Effector memory CD8-positive, alpha-beta T cell (primary cell): Measurements from ENCODE around the gene ABCA7.

Source experiments
- ATAC-seq: fragments of 150-1000 bp; cut with Tn5 transposase; replicated peaks from 2 replicates; pipeline ENCODE4 v1.10.0; 2021; ENCODE audit warnings: mild to moderate bottlenecking, moderate library complexity
- DNase-seq, 3 experiments: peaks; one replicate each; pipeline ENCODE4 v3.0.0; 2021
- H3K27ac Mint-ChIP-seq, 2 donors: one replicate each; pipeline ENCODE4 v1.8.0; 2022; ENCODE audit warnings: mild to moderate bottlenecking in 2 of 2, mixed read lengths in 2 of 2, moderate library complexity in 2 of 2
- H3K27me3 Mint-ChIP-seq, 2 donors: one replicate each; pipeline ENCODE4 v1.8.0; 2022; ENCODE audit warnings: mixed read lengths in 2 of 2
- H3K36me3 Mint-ChIP-seq: one replicate; pipeline ENCODE4 v1.8.0; 2022; ENCODE audit warnings: mild to moderate bottlenecking, moderate library complexity, mixed read lengths; ENCODE audit not compliant: insufficient read depth
- H3K4me1 Mint-ChIP-seq, 2 donors: one replicate each; pipeline ENCODE4 v1.8.0; 2022; ENCODE audit warnings: low read depth in 2 of 2, mixed read lengths in 2 of 2
- H3K4me3 Mint-ChIP-seq, 2 donors: one replicate each; pipeline ENCODE4 v1.8.0; 2022; ENCODE audit warnings: mild to moderate bottlenecking in 2 of 2, mixed read lengths in 2 of 2, moderate library complexity in 2 of 2
- H3K9me3 Mint-ChIP-seq, 2 donors: one replicate each; pipeline ENCODE4 v1.8.0; 2022; ENCODE audit warnings: mixed read lengths in 2 of 2

The ABCA7 gene

DNA sequence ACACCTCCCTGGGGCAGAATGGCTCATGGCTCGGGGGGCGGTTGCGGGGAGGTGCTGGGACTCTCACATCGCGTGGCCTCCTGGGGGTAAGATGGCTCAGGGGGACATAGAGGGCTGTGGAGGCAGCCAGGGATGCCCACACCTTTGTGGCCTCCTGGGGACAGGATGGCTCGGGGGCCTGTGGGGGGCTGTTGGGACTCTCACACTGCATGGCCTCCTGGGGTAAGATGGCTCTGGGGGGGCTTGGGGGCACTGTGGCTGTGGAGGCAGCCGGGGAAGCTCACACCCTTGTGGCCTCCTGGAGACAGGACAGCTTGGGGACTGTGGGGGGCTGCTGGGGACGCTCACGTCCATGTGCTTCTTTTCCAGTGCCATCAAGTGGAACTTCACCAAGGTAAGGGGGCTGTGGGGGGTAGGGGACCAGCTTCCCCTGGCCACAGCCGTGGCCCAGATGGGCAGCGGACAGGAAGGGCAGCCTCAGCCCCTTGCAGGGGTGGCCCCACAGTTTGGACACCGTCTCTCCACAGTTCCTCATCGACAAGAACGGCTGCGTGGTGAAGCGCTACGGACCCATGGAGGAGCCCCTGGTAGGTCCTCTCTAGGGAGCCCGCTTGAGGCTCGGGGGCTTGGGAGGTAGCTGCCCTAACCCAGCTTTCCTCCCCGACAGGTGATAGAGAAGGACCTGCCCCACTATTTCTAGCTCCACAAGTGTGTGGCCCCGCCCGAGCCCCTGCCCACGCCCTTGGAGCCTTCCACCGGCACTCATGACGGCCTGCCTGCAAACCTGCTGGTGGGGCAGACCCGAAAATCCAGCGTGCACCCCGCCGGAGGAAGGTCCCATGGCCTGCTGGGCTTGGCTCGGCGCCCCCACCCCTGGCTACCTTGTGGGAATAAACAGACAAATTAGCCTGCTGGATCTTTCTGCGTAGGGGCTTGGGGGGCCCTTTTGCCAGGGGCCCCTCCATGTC lies 66.2 kb downstream of the ABCA7 start:
- H3K36me3 Mint-ChIP-seq, result peaks cover 68% of the 10 kb centered on the region
- H3K4me3 Mint-ChIP-seq, result peak overlapping the region; percentile 51 to 75
- ATAC-seq (no peak), DNase-seq (no peak)
- H3K9me3 Mint-ChIP-seq, result no peaks in the 10 kb centered on the region
- H3K27ac Mint-ChIP-seq, result peak overlapping the region in 1 of 2 donors; percentile 59
- peaks cover 0 to 20% of the 10 kb centered on the region in 2 donors for H3K4me1 Mint-ChIP-seq
- H3K27me3 Mint-ChIP-seq, result no peaks in the 10 kb centered on the region

DNA sequence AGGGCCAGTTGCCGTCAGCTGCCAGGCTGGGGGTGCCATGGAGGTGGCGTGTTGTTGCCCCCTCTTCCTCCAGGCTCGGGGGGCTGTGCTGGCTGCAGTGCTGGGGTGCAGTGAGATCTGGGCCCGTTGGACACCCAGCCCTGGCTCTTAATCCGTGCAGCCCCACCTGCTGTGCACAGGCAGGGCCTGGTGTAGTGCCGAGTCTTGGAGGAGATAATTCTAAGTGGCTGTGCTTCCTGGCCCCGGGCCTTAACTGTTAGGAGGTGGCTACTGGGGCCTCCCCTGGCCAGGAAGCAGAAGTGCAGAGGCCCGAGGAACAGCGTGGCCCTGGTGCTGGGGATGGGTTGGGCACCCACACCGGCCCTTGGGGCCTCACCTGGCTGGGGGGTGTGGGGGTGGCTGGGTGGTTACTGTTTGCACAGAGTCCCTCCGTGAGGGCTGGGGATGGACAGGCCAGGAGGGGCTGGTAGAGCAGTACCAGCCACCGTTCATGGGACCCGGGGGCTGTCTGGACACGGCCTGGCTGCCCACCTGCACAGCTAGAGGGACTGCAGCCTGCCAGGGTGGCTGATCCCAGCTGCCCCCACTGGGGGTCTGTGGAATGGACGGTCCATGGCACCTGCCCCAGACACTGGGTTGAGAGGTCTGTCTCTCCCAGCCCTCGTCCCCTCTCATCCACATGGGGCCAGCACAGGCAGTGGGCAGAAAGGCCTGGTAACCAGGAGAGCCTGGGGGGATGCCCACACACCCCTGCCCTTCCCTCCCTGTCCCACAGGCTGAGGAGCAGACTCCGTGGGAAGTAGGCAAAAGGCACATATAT lies 67.1 kb downstream of the ABCA7 start:
- Mint-ChIP-seq H3K36me3 (peaks cover 73% of the 10 kb centered on the region), H3K4me1 (peaks cover 0 to 11% of the 10 kb centered on the region in 2 donors), H3K9me3 (no peaks in the 10 kb centered on the region), H3K27me3 (no peaks in the 10 kb centered on the region), H3K4me3 (peak overlapping the region in 1 of 2 donors; percentile 19), H3K27ac (peak overlapping the region in 1 of 2 donors; percentile 23)
- DNase-seq (no peak), ATAC-seq (no peak)

DNA sequence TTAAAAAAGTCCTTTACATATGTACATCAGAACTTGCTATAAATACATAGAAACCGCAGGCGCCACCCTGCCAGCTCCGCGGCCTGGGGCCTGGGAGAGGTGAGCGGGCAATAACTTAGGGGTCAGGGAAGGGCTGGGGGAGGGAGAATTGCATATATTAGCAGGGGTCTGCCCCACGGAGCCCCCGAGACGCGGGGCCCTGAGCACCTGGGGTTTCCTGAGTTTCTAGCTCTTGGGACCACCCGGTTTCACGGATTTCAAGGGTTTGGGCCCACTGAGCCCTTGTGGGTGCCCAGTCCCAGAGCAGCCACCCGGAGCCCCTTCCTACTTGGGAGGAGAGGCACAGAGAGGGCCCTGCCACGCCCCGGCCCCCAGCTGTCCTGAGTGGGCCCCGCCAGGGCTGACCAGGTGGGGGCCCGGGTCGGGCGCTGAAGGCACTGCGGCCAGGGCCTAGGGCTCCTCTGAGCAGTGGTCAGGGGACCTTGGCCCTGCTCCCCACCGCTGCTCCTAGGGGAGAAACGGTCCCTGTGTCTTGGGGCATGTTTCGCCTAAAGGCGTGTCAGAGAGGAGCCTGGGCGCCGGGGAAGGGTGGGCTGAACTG lies 67.9 kb downstream of the ABCA7 start:
- ATAC-seq (no peak), DNase-seq (no peak)
- peak overlapping the region in 1 of 2 donors; percentile 23 for H3K27ac Mint-ChIP-seq
- no peaks in the 10 kb centered on the region for H3K9me3 Mint-ChIP-seq
- peaks cover 67% of the 10 kb centered on the region for H3K36me3 Mint-ChIP-seq
- H3K27me3 Mint-ChIP-seq, result no peaks in the 10 kb centered on the region
- H3K4me1 Mint-ChIP-seq, result peaks cover 0 to 8% of the 10 kb centered on the region in 2 donors
- H3K4me3 Mint-ChIP-seq, result no peak overlapping the region

DNA sequence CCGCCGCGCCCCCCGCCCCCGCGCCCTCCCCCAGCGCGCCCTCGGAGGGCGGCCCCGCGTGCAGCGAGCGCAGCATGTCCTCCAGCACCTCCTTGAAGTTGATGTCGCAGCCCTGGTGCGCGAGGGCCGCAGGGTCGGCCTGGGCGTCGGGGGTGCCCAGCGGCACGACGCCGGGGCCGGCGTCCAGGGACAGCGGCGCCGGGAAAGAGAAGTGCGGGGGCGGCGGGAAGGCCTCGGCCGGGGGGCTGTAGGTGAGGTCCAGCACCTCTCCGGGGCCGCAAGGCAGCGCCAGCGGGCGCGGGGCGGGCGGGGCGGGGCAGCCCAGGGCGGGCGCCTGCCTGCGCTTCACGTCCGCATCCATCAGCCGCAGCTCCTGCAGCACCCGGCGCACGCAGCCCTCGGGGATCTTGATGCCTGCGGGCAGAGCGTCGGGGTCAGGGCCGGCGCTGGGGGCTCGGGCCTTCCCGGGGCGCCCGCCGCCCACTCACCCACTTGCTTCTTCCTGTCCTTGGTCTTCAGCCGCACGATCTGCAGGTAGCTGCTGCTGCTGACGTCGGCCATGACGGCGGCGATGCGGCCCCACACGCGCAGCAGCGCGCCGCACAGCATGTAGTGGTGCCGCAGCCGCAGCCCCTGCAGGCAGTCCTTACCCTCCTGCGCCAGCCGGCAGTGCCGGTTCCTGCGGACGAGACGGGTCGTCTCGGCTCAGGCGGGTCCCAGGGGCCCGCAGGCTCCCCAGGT lies 68.6 kb downstream of the ABCA7 start:
- Mint-ChIP-seq H3K9me3 (no peaks in the 10 kb centered on the region), H3K27ac (peak overlapping the region in 1 of 2 donors; percentile 51), H3K4me3 (no peak overlapping the region), H3K27me3 (no peaks in the 10 kb centered on the region), H3K36me3 (peaks cover 65% of the 10 kb centered on the region), H3K4me1 (peaks cover 0 to 3% of the 10 kb centered on the region in 2 donors)
- DNase-seq (no peak), ATAC-seq (no peak)

DNA sequence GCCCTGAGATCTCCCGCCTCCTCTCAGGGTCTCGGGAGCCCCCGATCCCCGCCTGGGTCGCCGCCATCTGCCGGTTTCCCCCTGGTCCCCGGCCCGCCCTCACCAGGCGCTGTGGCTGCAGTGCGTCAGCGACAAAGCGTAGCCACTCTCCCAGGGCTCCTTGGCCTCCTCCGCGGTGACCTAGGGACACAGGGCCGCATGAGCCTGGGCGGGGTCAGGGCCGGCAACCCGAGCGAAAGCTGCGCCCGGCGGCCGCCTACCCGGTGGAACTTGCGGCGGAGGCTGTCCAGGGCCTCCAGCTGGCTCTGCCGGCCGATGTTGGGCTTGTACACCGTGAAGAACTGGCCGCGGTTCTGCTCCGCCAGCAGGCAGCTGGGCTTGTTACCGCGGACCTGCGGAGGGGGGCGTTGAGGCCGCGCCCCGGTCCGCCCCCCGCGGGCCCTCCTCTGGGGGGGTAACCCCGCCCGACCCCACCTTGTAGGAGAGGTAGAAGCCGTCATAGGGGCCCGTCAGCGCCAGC lies 69.2 kb downstream of the ABCA7 start:
- Mint-ChIP-seq H3K36me3 (peaks cover 65% of the 10 kb centered on the region), H3K27me3 (no peaks in the 10 kb centered on the region), H3K4me1 (peaks cover 0 to 3% of the 10 kb centered on the region in 2 donors), H3K9me3 (no peaks in the 10 kb centered on the region), H3K27ac (peak overlapping the region in 1 of 2 donors; percentile 51), H3K4me3 (no peak overlapping the region)
- no peak for DNase-seq
- ATAC-seq, result no peak

DNA sequence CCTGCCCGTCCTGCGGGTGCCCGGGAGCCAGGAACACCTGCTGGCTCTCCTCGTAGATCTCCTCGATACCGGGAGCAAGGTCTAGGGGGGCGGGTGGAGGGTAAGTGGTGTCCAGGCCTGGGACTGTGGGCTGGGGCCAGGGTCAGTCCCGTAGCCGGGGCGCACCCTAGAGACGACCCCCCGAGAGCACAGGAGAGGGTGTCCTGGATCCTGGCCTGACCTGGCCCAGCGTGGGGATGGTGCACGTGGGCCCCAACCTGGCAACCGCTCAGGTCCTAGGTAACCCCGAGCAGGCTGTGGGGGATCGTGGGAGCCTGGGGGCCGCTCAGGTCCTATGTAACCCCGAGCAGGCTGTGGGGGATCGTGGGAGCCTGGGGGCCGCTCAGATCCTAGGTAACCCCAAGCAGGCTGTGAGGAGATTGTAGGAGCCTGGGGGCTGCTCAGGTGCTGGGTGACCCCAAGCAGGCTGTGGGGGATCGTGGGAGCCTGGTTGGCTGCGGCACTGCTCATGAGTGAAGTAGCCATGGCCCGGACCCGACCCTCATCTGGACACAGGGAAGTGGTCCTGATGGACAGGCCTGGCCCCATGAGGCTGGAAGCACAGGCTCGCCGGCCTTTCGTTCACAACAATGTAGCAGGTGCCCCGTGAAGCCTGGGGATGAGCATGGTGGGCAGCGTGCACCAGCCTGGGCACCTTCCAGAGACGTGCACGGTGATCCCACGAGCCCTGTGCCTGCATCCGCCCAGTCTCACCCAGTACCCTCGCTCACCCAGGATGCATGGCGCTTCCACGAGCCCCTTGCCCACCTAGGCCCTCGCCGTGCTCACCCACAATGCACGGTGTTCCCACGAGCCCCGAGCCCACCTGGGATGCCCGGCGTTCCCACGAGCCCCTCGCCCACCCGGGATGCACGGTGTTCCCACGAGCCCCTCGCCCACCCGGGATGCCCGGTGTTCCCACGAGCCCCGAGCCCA lies 70.1 kb downstream of the ABCA7 start:
- no peak for ATAC-seq
- no peak overlapping the region for H3K4me3 Mint-ChIP-seq
- no peaks in the 10 kb centered on the region for H3K27me3 Mint-ChIP-seq
- H3K27ac Mint-ChIP-seq, result peak overlapping the region in 1 of 2 donors; percentile 23
- peaks cover 0 to under 1% of the 10 kb centered on the region in 2 donors for H3K4me1 Mint-ChIP-seq
- DNase-seq, result no peak
- peaks cover 65% of the 10 kb centered on the region for H3K36me3 Mint-ChIP-seq
- no peaks in the 10 kb centered on the region for H3K9me3 Mint-ChIP-seq

DNA sequence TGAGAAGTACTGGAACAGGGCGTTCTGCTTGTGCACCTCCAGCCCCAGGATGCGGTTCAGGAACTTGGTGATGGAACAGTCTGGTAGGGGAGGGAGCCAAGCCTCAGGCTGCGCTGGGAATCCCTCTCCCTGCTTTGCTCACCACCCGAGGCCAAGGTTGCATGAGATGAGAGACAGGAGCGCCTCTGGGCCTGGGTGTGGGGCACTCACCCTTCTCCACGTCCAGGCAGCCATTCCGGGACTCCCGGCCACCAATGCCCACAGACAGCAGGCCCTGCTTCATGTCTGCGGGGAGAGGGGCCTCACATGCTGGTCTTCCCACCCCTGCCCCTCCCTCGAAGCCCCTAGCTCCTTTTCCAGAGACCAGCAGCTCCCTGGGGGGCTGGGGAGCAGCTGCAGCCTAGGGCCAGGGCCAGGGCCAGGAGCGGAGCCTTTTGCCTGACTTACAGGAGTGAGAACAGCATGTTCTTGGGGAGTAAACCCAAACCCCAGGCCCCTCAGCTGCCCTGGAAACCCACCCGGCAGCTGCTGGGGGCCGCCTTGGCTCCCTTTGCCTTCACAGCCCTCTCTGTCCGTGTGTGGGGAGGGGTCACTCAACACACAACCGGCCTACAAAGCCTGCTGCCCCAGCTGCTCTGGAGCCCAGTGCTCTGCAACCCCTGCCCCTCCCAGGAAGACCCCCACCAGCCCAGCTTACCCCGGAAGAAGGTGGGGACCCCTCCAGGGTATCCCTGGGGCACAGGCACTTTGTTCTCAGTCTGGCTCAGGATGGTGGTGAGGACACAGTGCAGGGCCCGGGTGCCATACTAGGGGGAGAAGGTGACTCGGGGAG lies 71.1 kb downstream of the ABCA7 start:
- Mint-ChIP-seq H3K36me3 (peaks cover 64% of the 10 kb centered on the region), H3K4me1 (no peaks in the 10 kb centered on the region), H3K4me3 (no peak overlapping the region), H3K9me3 (no peaks in the 10 kb centered on the region), H3K27me3 (no peaks in the 10 kb centered on the region), H3K27ac (peak overlapping the region in 1 of 2 donors; percentile 23)
- DNase-seq (no peak), ATAC-seq (no peak)

DNA sequence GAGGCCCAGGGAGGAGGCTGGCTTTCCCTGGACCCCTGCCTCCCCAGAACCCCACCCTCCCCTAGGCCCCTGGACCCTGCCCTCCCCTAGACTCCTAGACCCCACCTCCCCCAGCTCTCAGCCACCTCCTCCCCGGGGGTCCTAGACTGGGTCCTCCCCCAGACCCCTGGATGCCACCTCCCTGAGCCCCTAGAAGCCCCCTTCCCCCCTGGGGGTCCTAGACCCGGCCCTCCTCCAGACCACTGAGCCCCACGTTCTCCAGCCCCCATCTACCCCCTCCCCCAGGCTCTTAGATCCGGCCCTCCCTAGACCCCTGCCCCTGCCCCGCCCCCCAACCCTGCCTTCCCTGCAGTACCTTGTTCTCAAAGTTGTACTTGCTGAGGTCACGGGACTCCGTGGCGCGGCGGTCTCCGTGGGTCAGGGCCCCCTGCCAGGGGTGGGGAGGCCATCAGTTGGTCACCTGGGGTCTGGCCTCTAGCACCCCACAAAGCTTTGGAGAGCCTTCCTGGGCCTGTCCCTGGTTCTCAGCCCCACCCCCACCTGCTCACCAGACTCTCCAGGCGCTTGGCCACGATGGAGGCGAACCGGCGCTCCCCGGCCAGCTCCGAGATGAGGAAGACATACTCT lies 71.8 kb downstream of the ABCA7 start:
- Mint-ChIP-seq H3K36me3 (peaks cover 62% of the 10 kb centered on the region), H3K9me3 (no peaks in the 10 kb centered on the region), H3K27ac (peak overlapping the region in 1 of 2 donors; percentile 23), H3K27me3 (no peaks in the 10 kb centered on the region), H3K4me1 (no peaks in the 10 kb centered on the region), H3K4me3 (no peak overlapping the region)
- ATAC-seq (no peak), DNase-seq (no peak)

DNA sequence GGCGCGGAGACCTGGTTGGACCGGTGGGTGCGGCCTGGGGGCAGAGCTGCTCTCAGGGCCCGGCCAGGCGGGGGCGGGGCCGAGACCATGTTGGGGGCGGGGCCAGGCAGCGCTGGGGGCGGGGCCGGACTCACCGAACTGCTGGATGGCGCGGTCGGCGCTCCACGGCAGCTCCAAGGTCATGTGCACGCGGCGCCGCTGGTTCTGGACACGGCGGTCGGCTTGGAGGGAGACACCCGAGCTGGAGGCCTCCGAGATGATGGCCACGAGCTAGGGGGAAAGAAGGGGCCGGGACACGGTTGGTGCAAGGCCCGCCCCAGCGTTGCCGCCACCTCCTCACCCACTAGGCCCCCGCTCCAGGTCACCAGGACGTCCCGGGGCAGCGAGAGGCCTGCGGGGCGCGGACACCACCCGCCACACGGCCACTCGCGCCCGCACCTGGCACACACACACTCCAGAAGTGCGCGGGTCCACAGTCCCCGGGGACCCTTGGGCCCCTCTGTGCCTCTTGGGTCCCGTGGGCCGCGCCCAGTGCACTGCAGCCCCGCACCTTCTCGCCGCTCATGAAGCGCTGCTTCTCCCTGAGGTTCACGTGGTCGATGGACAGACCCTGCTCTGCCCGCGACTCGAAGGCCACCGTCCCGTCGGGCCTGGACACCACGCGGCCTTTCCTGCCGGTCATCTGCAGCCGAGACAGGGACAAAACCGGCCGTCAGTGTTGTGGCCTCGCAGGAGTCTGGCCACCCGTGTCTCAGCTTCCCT lies 72.5 kb downstream of the ABCA7 start:
- Mint-ChIP-seq H3K27me3 (no peaks in the 10 kb centered on the region), H3K4me3 (no peak overlapping the region), H3K9me3 (no peaks in the 10 kb centered on the region), H3K27ac (peak overlapping the region in 1 of 2 donors; percentile 72), H3K36me3 (peaks cover 59% of the 10 kb centered on the region), H3K4me1 (no peaks in the 10 kb centered on the region)
- ATAC-seq (no peak), DNase-seq (no peak)
